Activated effector memory CD4-positive, alpha-beta T cell treated with anti-CD3 and anti-CD28 coated beads, Interleukin-2, amount 50 U/mL, for 16 hours (primary cell): ENCODE results near the gene DOCK4.
"Not testable (repeated sequence)": the region's sequence is repeated elsewhere in the genome, so short reads cannot be mapped to it uniquely, and the experiment has no call there.

ENCODE experiments used
- DNase-seq: peaks from one replicate; pipeline ENCODE4 v3.0.0-alpha.2; 2020

Gene DOCK4

DNA sequence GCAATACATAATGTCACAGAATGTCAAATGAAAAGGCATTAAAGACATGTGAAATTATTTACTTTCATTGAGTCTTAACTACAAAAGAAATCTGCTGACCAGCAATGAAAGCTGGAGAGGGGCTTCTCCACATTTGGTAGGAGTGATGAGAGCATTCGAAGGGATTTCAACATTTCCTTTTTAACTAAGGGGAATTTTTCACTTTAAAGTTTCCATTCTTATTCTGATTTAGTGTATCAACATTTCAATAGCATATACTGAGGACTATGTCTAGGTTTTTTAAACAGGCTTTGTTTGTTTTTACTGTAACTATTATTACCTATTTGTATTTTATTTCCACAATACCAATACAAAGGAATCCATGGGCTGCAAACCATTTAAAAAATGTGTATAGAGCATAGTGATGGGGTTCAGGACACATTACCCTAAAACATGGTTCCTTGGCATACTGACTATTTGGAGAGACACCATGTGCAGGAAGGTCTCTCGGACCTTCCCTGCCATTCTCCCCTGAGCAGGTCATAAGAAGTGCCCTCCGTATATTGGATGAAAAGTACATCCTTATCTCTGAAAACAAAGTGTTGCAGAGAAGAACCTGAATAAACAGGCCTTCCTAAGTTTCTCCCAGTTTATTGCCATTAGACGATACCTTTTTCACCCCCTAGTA, 278.7 kb downstream of the DOCK4 start:
- DNase-seq, result no peak

DNA sequence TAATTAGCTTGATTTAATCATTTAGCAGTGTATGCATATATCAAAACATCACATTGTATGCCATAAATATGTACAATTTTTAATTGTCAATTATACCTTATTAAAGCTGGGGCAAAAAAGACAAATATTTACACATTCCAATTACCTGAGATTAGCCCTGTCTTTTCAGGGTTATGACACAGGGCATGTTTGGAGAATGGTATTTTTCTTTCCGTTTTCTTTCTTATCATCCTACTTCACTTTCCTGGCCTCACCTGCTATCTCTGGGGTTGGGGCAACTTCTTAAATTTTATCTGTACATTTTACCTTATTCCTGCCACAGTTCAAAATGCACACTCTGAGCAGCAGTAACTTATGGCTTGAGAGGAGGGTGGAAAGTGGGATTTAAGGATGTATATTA, 285.9 kb downstream of the DOCK4 start:
- DNase-seq, result no peak

DNA sequence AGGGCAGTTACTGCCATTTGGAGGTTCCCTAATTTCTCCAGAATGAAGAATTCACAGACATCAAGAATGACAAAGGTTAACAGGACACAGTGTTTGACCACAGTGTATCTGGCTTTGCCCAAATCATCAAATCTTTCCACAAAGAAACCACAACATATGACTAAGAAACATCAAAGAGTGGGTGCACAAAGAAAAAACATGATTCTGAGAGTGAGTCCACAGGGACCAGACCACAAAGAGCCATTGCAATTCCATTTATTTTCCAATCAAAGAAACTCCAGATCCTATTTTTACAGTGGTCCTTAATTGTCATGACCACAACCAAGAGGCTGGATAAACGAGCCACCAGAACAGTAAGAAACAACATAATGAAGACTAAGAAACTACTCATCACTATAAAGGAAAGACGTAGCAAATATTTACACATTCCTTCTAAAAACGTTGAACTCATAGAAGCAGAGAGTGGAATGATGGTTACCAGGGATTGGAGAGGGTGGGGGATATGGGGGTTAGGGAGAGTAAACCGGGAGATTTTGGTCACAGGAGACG, 286.5 kb downstream of the DOCK4 start:
- no peak for DNase-seq

DNA sequence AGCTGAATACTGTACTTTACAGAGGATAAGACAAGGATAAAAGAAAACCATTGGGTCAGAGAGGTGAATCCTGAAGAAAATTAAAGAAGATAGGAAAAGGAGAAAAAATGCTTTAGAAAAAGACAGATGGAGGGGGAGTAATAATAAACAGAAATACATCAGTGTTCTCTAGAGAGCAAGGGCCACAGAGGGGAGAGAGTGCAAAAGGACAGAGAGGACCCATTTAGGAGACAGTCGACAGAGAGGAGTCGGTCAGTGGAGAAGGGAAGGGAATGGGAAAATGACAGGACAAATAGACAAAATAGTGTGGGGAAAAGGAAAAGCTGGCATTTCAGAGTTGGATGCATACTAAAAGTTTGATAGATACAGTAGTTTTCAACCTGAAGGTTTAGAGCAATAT, 287.0 kb downstream of the DOCK4 start:
- DNase-seq, result no peak

DNA sequence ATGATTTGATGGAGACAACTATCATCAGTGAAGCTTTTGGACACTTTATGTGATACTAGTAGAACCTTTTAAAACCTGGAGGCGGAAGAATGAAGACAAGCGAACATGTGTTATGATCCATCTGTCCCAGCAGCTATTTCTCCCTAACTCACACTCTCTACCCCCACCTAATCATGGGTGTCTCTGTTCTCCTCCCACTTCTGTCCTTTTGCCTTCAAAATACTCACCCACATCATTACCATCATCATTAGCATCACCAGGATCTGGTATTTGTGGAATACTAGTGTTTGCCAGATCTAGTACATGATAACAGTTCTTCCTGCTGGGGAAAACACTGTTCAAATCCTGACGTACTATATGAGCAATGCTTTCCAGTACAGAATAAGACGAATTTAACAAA, 287.7 kb downstream of the DOCK4 start:
- DNase-seq, result no peak

DNA sequence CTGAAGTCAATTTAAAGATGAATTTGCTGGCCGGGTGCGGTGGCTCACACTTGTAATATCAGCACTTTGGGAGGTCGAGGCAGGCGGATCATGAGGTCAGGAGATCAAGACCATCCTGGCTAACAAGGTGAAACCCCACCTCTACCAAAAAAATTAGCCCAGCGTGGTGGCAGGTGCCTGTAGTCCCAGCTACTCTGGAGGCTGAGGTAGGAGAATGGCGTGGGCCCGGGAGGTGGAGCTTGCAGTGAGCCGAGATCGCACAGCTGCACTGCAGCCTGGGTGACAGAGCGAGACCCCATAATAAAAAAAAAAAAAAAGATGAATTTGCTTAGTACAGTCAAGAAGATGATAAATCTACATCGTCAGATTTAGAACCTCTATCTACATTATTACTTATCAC, 288.8 kb downstream of the DOCK4 start:
- DNase-seq, result not testable (repeated sequence)

DNA sequence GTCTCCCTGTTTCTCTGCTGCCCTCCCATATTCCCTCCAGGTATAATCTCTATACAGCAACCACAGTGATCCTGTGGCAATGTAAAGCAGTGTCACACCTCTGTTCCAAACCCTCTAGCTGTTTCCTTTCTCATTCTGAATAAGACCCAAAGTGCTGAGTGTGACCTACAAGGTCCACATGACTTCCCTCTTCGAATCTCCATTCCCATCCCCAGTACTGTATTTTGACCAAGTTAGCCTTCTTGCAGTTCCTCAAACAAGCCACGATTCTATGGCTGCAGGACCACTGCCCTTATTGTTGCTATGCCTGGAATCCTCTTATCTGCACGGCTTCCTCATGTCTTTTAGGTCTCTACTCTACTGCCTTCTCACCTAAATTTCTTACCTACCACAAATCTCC, 291.9 kb downstream of the DOCK4 start:
- DNase-seq, result no peak

DNA sequence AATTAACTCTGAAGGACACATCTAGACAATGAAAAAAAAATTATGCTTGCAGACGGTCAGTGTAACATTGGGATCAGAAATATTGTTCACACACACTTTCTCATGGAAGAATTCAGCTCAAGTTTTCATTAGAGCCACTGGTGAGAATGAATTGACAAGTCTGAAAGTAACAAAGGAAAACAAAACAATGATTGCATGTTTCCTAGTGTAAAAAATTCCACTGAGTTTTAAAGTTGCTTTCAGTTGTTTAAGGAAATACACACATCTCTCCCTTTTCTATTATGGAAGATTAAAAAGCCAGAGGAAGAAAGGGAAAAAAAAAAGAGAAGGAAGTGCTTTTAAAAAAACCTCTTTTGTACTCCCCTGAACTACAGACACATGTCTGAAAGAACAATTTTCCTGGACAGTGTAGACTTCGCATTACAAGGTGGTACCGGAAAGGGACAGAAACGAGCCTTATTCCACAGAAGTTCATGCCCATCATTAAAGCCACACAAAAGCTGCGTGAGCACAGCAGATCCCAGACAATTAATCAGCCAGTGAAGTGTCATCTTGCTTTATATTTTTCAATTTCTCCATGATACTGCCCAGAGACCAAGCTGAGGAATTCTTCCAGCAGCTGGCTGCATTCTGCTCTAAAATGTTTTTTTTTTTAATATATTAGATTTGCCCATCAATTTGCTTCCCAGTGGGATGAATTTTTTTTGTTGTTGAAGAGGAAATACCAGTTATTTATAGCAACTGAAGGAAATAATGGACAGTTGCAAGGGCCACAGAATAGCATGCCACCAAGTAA, 294.8 kb downstream of the DOCK4 start:
- DNase-seq, result no peak

DNA sequence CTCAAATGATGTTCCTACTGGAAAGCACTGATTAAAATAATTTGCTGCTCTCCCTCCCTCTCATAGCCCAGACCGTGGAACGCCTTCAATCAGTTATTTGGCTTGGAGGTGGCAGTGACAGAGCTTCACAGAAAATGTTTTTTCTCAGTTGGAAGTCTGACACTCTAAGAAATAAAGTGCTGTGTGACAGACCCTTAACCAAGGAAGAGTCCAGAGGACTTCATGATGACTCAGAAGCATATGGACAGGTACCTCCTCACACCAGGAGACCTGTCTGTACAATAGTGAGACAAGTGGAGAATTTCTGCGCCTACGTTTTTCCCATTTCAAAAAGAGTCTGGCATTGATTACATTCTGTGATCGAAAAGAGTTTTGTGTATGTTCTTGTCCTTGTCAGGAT, 295.5 kb downstream of the DOCK4 start:
- DNase-seq, result no peak

DNA sequence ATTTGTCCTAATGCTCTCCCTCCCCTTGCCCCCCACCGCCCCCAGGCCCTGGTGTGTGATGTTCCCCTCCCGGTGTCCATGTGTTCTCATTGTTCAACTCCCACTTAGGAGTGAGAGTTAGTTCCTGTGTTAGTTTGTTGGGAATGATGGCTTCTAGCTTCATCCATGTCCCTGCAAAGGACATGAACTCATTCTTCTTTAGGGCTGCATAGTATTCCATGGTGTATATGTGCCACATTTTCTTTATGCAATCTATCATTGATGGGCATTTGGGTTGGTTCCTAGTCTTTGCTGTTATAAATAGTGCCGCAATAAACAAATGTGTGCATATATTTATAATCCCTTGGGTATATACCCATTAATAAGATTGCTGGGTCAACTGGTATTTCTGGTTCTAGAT, 297.5 kb downstream of the DOCK4 start:
- DNase-seq, result not testable (repeated sequence)

DNA sequence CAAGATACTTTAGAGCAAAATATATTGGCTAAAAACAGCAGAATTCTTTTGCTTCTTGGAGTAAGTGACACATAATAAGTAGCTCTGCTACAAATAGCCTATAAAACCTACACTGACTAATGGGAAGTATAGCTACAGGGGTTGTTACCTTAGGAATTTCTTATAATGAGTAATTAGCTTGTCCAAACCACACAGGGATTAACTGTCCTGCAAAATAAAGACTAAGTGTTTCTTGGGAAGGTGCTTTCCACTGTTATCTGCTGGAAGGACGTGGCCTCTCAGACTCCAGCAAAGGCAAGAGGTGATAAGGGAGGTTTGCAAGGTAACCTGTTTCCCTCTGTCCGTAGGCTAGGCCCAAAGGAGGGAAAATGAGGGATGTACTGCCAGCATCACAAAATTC, 302.4 kb downstream of the DOCK4 start:
- DNase-seq, result no peak

DNA sequence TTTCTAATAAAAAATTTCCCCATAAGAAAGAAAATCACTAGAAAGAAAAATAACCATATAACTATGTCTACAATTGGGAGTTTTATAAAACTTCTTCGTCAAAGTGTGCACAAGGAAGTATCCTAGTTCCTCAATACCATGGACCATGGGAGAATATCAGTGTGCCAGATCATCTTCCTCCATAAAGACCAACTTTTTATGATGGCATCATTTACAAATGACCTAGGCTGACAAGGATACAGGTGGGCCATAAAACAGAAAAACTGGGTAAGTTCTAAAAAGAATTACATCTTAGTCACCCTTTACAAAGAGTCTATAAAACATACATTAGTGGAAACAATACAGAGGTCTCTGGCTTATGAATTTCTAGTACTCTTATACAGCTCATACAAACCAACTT, 303.2 kb downstream of the DOCK4 start:
- no peak for DNase-seq

DNA sequence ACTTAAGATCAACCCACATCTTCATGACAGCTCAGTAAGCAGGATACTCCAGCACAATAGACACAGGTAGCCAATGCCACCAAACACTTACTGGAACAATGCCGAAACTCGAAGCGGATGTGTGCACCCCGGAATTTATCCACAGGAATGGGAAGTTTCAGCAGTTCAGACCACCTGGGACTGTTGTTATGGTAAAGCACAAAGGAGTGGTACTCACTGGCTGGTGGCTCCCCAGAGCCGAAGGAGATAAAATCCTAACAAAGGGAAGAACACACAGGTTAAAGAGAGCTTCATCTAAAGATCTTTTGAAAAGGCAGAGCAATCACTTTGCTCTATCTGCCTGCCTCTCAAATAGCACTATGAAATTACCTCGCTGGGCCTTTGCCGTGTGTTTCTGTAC, 305.9 kb downstream of the DOCK4 start:
- no peak for DNase-seq

DNA sequence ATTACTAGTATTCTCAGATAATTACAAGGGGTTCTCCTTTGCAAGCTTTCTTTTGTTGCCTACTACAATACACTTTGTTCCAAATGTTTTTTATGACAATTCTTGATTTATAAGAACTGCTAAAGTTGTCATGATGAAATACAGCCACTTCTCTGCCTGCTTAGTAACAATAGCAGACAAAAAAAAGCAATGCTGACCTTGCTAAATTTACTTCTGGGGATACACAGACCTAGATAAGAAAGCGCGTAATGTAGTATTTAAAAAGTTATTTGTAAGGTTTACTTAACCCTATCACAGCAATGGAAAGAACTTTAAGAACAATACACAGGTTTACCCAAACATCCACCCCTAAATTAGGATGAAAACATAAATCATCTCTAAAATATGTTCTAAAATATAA, 311.1 kb downstream of the DOCK4 start:
- no peak for DNase-seq

DNA sequence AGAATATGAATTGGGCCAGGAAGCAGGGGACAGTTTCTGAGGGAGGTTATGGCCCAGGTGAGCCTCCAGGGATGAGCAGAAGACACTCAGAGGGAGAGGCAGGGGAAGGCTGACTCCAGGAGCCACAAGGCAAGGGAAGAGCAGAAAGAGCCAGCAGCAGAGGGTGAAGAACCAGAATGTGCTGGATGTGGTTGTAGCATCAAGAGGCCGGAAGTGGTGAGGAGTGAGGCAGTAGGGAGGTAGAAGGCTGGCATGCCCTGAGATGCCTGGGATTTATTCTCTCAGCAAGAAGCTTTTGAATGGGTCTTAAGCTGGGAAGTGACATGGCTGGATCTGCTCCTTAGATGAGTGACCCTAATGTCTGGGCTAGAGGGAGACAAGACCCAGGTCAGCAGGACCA, 311.7 kb downstream of the DOCK4 start:
- no peak for DNase-seq

DNA sequence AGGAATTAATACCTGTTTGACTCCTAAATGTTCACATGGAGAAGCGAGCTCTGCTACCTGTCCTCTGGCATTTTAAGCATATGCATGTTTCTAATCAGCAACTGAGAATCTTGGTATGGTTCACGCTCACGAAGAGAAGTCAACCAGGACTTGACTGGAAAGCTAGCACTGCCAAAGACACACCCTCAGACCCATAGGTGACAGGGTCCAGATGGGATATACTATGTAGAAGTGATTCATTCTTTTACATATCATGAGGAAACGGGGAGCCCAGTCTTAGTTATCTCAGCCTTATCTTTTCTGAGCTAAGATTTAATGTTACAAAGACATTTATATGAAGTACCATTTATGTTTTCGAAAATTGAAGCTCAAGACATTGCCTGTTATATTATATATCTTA, 313.0 kb downstream of the DOCK4 start:
- no peak for DNase-seq

DNA sequence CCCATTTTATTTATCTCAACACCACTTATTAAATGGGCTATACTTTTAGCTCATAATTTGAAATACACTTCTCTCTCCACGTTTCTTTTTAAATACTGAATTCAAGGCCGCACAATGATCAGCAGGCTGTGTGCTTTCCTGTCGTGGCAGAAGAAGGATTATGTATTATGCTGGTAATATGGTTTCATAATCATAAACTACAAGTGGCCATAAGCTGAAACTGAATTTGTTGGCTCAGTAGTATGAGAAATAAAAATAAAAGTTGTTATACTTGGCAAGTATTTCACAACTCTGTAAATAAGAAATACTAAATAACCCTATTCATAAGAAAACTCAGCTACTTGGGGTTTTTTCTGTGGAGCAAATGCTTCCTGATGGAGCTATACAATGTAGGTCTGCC, 313.6 kb downstream of the DOCK4 start:
- no peak for DNase-seq

DNA sequence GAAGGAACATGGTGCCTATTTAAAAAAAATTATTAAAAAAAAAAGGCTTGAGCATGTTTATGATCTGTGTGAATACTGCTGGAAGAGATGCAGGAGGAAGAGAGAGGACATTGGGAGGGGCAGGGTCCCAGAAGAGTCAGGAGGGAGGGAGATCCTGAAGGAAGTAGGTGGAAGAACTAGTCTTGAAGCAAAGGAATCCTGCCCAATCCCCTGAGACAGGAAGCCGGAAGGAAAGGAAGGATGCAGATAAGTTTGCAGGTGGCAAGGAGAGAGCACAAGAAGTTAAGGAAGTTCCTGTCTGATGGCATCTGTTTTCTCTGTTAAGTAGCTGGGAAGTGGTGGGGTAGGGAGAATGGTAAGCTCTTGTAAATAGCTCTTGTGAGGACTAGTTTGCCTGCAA, 318.5 kb downstream of the DOCK4 start:
- DNase-seq, result no peak

DNA sequence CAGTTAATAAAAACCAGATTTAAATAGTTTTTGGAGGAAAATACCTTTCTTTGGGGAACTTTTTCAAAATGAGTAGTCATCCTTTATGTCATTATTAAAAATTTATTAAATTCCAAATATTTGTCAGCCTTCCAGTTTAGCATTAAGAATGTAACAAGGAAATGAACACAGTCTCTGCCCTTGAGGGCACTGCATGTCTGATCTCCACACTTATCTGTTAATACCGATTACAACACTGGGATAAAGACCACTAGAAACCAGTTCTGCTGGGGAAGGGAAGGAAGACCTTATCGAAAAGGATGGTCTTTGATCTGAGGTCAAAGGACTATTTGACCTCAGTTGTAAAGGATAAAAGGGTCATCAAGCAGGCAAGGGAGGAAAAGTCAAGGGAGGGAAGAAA, 320.0 kb downstream of the DOCK4 start:
- no peak for DNase-seq

DNA sequence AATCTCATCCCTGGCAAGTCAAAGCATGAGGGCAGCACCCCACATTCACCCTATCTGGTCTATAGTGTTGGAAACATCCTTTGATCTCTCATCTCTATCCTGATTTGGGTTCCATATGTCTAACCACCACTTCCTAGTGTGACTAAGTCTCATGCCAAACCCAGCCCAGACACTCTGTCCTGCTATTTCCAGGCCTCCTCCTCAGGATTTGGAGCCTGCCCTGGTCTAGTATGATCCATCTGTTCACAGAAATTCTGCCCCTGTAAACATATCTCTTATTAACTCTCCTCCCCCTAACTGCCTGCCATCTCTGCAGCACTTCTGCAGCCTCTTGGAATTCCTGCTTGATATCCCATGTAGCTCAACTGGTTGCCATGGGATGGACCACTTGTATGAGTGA, 323.0 kb downstream of the DOCK4 start:
- no peak for DNase-seq

DNA sequence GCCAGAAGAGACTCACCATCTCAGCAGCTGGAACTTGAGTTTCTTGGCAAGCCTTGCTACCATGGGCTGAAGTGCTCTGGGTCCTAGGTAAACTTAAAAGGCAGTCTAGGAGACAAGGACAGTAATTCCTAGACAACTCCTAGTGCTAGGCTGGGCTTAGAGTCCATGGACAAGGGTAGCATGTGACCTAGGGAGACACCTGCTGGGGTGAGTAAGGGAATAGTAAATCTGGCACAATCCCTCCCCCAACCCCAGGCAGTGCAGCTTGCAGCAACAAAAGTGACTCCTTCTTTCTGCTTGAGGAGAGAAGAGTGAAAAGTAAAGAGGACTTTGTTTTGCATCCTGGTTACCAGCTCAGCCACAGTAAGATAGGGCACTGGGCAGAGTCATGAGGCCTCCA, 327.4 kb downstream of the DOCK4 start:
- DNase-seq, result no peak

DNA sequence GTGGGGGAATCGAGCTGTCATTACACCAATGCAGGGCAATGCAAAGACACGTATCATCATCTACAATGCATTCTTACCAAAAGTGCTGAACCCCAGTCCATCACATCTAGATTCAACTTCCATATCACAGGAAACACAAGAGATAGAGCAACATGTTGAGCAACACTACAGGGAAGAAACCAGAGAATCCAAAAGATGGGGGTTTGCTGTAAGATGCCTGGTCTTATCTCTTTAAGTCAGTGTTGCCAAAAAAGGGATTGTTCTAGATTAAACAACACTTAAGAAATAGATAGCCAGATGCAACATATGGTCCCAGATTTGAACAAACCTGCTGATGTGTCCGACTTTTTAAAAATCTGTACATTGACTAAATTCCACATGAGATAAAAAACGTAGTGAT, 328.3 kb downstream of the DOCK4 start:
- DNase-seq, result no peak

DNA sequence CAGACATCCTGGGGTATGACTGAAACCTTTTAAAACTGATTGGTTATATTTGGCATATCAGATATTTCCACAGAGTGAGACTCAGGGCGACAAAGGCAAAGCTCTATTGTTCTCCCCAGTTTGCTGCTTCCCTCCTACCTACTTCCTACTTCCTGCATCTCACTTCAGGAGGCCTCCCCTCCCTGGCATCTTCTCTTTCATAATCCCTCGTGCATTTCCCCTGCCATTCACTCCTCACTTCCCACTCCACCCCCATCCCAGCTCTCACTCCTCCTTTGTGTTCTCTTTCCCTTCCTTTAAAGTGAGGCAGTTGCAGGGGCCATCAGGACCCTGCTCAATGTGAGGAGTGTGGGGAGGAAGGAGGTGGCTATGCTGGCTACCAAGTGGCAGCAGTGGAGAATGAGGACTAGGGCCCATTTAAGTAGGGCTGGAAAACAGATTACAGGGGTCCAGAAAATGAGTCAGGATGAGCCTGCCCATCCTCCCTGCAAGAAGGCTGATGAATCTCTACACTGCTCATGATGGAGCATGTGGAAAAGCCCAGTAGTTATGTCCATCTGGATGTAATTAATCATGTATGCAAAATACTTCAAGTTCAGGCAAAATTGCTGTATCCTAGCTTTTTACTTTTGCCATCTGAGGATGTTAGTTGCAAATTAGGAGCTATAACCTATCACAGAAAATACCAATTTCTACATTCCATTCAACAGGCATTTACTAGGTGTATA, 332.1 kb downstream of the DOCK4 start:
- no peak for DNase-seq

DNA sequence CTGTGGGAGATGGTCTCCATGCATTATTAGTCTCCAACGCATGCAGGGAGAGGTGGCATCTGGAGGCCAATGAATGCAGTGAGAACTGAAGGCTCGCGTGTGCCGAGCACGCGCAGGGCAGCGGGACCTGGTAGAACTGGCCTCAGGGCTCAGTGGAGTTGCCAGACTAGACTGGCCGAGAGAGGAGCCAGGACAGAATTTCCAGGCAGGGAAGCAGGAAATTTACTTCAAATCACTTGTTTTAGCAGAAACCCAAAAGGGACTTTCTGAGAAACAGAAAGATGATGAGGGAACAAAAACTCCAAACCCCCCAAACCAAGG, 332.9 kb downstream of the DOCK4 start:
- no peak for DNase-seq
